Endodermal cell (in vitro differentiated cells): Measurements from ENCODE around the gene KCTD7. TPM values are rescaled to one million over a fixed set of nuclear protein-coding genes. Genes with fewer than 3 reads are reported as not detected.
"Not testable (repeated sequence)": the region's sequence is repeated elsewhere in the genome, so short reads cannot be mapped to it uniquely, and the experiment has no call there.

ENCODE experiments used
- DNase-seq: peaks from one replicate; pipeline ENCODE4 v3.0.0-alpha.2; 2017
- H3K27ac ChIP-seq: 2 replicates; pipeline ENCODE4 v1.5.1; 2013; ENCODE audit warnings: mild to moderate bottlenecking, low read depth, low read length, moderate library complexity
- H3K27me3 ChIP-seq: 2 replicates; pipeline ENCODE4 v1.6.1; 2013; ENCODE audit warnings: mild to moderate bottlenecking, low read length, moderate library complexity; ENCODE audit not compliant: insufficient read depth, control insufficient read depth, poor library complexity, severe bottlenecking
- H3K36me3 ChIP-seq: 2 replicates; pipeline ENCODE4 v1.7.0; 2013; ENCODE audit warnings: mild to moderate bottlenecking, low read length, moderate library complexity; ENCODE audit not compliant: control insufficient read depth, insufficient read depth
- H3K4me1 ChIP-seq: one replicate; pipeline ENCODE4 v1.7.0; 2013; ENCODE audit warnings: low read length; ENCODE audit not compliant: control insufficient read depth, insufficient read depth
- H3K4me3 ChIP-seq: 2 replicates; pipeline ENCODE4 v1.5.1; 2013; ENCODE audit warnings: mild to moderate bottlenecking, low read length, moderate library complexity
- H3K9ac ChIP-seq: 2 replicates; pipeline ENCODE4 v1.6.1; 2013; ENCODE audit warnings: mild to moderate bottlenecking, low read length, moderate library complexity; ENCODE audit not compliant: poor library complexity, severe bottlenecking; ENCODE audit errors: extremely low read depth
- H3K9me3 ChIP-seq: 2 replicates; pipeline ENCODE4 v1.6.1; 2013; ENCODE audit warnings: mild to moderate bottlenecking, low read length, moderate library complexity; ENCODE audit not compliant: control insufficient read depth
- H3K27ac Mint-ChIP-seq: 2 replicates; pipeline ENCODE4 v1.8.0; 2020; ENCODE audit warnings: mixed read lengths
- H3K27me3 Mint-ChIP-seq: 2 replicates; pipeline ENCODE4 v1.8.0; 2021; ENCODE audit warnings: mild to moderate bottlenecking, mixed read lengths; ENCODE audit not compliant: insufficient read depth
- H3K36me3 Mint-ChIP-seq: 2 replicates; pipeline ENCODE4 v1.8.0; 2020; ENCODE audit warnings: low read depth, mixed read lengths
- H3K4me1 Mint-ChIP-seq: 2 replicates; pipeline ENCODE4 v1.8.0; 2020; ENCODE audit warnings: mixed read lengths
- H3K4me3 Mint-ChIP-seq: 2 replicates; pipeline ENCODE4 v1.8.0; 2020; ENCODE audit warnings: mild to moderate bottlenecking, moderate library complexity, mixed read lengths
- H3K9me3 Mint-ChIP-seq: 2 replicates; pipeline ENCODE4 v1.8.0; 2020; ENCODE audit warnings: mild to moderate bottlenecking, mixed read lengths
- CTCF ChIP-seq: fragments of 200-600 bp; sonication (generic); conservative IDR thresholded peaks from 2 replicates; pipeline ENCODE4 v1.5.0; 2021; ENCODE audit warnings: antibody characterized with exemption, mild to moderate bottlenecking
- WGBS, 2 experiments: methylation state at CpG; one replicate each; pipeline versions ENCODE4 v1.1.5 to v1.1.7; 2013; ENCODE audit warnings: missing lambda C conversion rate in 2 of 2, mixed read lengths in 1 of 2; ENCODE audit not compliant: insufficient coverage in 1 of 2, insufficient read length in 1 of 2; 5-methylcytosine and 5-hydroxymethylcytosine counted together
- total RNA-seq, 2 donors: library from RNA; stranded (reverse); fragmentation: NEBNext Ultra II Directional in 1 of 2; extraction: Animal tissue kit (Norgen Biotek cat#: 25700) in 1 of 2; gene quantifications; 2 replicates in 1 of 2; 3 replicates in 1 of 2; pipeline ENCODE4 v1.2.1, GENCODE V29; 2021

Gene KCTD7
- total RNA-seq, 2 donors from 2014 or later = 13.1 to 15.6 TPM

- H3K27ac ChIP-seq = peak overlapping the region; percentile 91
- H3K9me3 Mint-ChIP-seq = peaks cover 37% of the 10 kb centered on the region
- H3K9me3 ChIP-seq = peaks cover 32% of the 10 kb centered on the region
- H3K9ac ChIP-seq = peak overlapping the region; percentile 98
- peaks cover 17% of the 10 kb centered on the region for H3K4me1 Mint-ChIP-seq
- peak; percentile 54 for DNase-seq
- H3K36me3 ChIP-seq = peaks cover 11% of the 10 kb centered on the region
- H3K4me1 ChIP-seq, H3K27me3 ChIP-seq, H3K27me3 Mint-ChIP-seq: not testable (repeated sequence)
- WGBS, 2 experiments = 5 to 6% methylated on average over 4 to 35 of the region's 35 CpGs
- peaks cover 41% of the 10 kb centered on the region for H3K36me3 Mint-ChIP-seq
- peak overlapping the region; percentile 89 for H3K4me3 Mint-ChIP-seq
- peak overlapping the region; percentile 89 for H3K4me3 ChIP-seq
- peak overlapping the region; percentile 99 for H3K27ac Mint-ChIP-seq
Observed at GRCh38 chr7:66591058-66591798, 37.5 kb upstream of the KCTD7 start.

- peak overlapping the region; percentile 98 for H3K9ac ChIP-seq
- peak overlapping the region; percentile 91 for H3K27ac ChIP-seq
- Mint-ChIP-seq H3K27ac (peak overlapping the region; percentile 99), H3K36me3 (peaks cover 38% of the 10 kb centered on the region), H3K27me3 (no peaks in the 10 kb centered on the region), H3K4me3 (peak overlapping the region; percentile 89), H3K4me1 (peaks cover 17% of the 10 kb centered on the region), H3K9me3 (peaks cover 37% of the 10 kb centered on the region)
- no peak for TF ChIP-seq CTCF
- 0% methylated on average over 34 to 83 of the region's 83 CpGs for WGBS, 2 experiments
- H3K36me3 ChIP-seq = peaks cover 5% of the 10 kb centered on the region
- H3K4me1 ChIP-seq = no peaks in the 10 kb centered on the region
- H3K4me3 ChIP-seq = peak overlapping the region; percentile 89
- peaks cover 32% of the 10 kb centered on the region for H3K9me3 ChIP-seq
- DNase-seq = peak; percentile 96
- no peaks in the 10 kb centered on the region for H3K27me3 ChIP-seq
Observed at GRCh38 chr7:66591799-66592596, 36.7 kb upstream of the KCTD7 start.

- H3K4me1 ChIP-seq, H3K36me3 ChIP-seq, H3K27ac ChIP-seq, H3K27me3 Mint-ChIP-seq, H3K27me3 ChIP-seq: not testable (repeated sequence)
- WGBS, 2 experiments = 30 to 67% methylated on average over 2 to 4 of the region's 4 CpGs
- H3K4me3 Mint-ChIP-seq = peak overlapping the region; percentile 89
- H3K9ac ChIP-seq = peak overlapping the region; percentile 98
- H3K36me3 Mint-ChIP-seq = peaks cover 34% of the 10 kb centered on the region
- peak overlapping the region; percentile 99 for H3K27ac Mint-ChIP-seq
- H3K9me3 Mint-ChIP-seq = peaks cover 37% of the 10 kb centered on the region
- H3K9me3 ChIP-seq = peaks cover 32% of the 10 kb centered on the region
- peak overlapping the region; percentile 89 for H3K4me3 ChIP-seq
- peaks cover 17% of the 10 kb centered on the region for H3K4me1 Mint-ChIP-seq
- peak; percentile 83 for DNase-seq
Observed at GRCh38 chr7:66592597-66593146, 36.0 kb upstream of the KCTD7 start.

GRCh38 chr7:66594082-66594481, 34.6 kb upstream of the KCTD7 start:
- not testable (repeated sequence) for H3K27ac Mint-ChIP-seq, H3K27ac ChIP-seq, H3K27me3 Mint-ChIP-seq, H3K36me3 ChIP-seq, H3K4me1 ChIP-seq, H3K9ac ChIP-seq, H3K4me3 Mint-ChIP-seq, H3K27me3 ChIP-seq, DNase-seq
- peaks cover 32% of the 10 kb centered on the region for H3K9me3 ChIP-seq
- peaks cover 37% of the 10 kb centered on the region for H3K9me3 Mint-ChIP-seq
- peak overlapping the region; percentile 53 for H3K4me3 ChIP-seq
- peaks cover 26% of the 10 kb centered on the region for H3K36me3 Mint-ChIP-seq
- 96 to 97% methylated on average over 3 to 8 of the region's 8 CpGs for WGBS, 2 experiments
- peaks cover 15% of the 10 kb centered on the region for H3K4me1 Mint-ChIP-seq
